HEK293 (cell line): Measurements from ENCODE around the gene BLVRB.

Source experiments
- CTCF ChIA-PET: fragments of 350-600 bp; formaldehyde crosslinking; extraction: SDS; loops from one replicate; lab custom pipeline; 2021; ENCODE audit warnings: antibody characterized with exemption; lab: Yijun Ruan, JAX
- POLR2A ChIA-PET: fragments of 300-600 bp; formaldehyde crosslinking; extraction: SDS; loops from one replicate; lab custom pipeline; 2020; ENCODE audit warnings: antibody characterized with exemption, inconsistent platforms; lab: Yijun Ruan, JAX
- H3K27ac ChIP-seq: fragments of 200-500 bp; sonication (Bioruptor generic); 2 replicates; pipeline ENCODE4 v1.5.1; 2014; ENCODE audit warnings: low read depth, low read length, control low read depth, inconsistent platforms; ENCODE audit errors: extremely low read depth
- H3K36me3 ChIP-seq, 2 experiments: fragments of 200-500 bp in 1 of 2; sonication (Bioruptor generic) in 1 of 2; 1 replicate in 1 of 2; 2 replicates in 1 of 2; pipeline ENCODE4 v1.5.1; 2014 to 2017; ENCODE audit warnings: inconsistent platforms in 2 of 2, low read length in 2 of 2; ENCODE audit not compliant: control insufficient read depth in 2 of 2, insufficient read depth in 1 of 2
- H3K4me1 ChIP-seq: fragments of 200-500 bp; sonication (Bioruptor generic); 2 replicates; pipeline ENCODE4 v1.5.1; 2014; ENCODE audit warnings: mild to moderate bottlenecking, low read length, inconsistent platforms; ENCODE audit not compliant: control insufficient read depth, insufficient read depth
- H3K4me3 ChIP-seq: 2 replicates; pipeline ENCODE4 v1.5.1; 2011; ENCODE audit warnings: low read depth, mild to moderate bottlenecking, control low read depth, low read length, moderate library complexity
- H3K9me3 ChIP-seq: fragments of 200-500 bp; sonication (Bioruptor generic); 2 replicates; pipeline ENCODE4 v1.5.1; 2014; ENCODE audit warnings: low read depth, low read length, inconsistent platforms; ENCODE audit not compliant: control insufficient read depth, insufficient read depth
- BCL6B ChIP-seq: fragments of 450-650 bp; formaldehyde crosslinking; IDR thresholded peaks from 2 replicates; pipeline ENCODE4 v1.5.1; 2017; ENCODE audit warnings: missing biosample characterization, missing genetic modification characterization
- GLI2 ChIP-seq: fragments of 450-650 bp; formaldehyde crosslinking; IDR thresholded peaks from 2 replicates; pipeline ENCODE4; 2017; ENCODE audit warnings: missing biosample characterization, missing genetic modification characterization, low read depth, borderline replicate concordance
- GLIS2 ChIP-seq: fragments of 450-650 bp; formaldehyde crosslinking; IDR thresholded peaks from 2 replicates; pipeline ENCODE4 v1.5.1; 2016; ENCODE audit warnings: missing biosample characterization, missing genetic modification characterization
- KLF1 ChIP-seq: fragments of 450-650 bp; formaldehyde crosslinking; IDR thresholded peaks from 2 replicates; pipeline ENCODE4 v1.5.1; 2016; ENCODE audit warnings: missing biosample characterization, missing genetic modification characterization
- KLF16 ChIP-seq: fragments of 450-650 bp; formaldehyde crosslinking; IDR thresholded peaks from 2 replicates; pipeline ENCODE4 v1.5.1; 2017; ENCODE audit warnings: missing biosample characterization, missing genetic modification characterization
- MEIS1 ChIP-seq: sonication (generic); formaldehyde crosslinking; IDR thresholded peaks from 2 replicates; pipeline ENCODE4 v1.8.1; 2022; ENCODE audit warnings: missing genetic modification reagents, mild to moderate bottlenecking, borderline replicate concordance
- YY2 ChIP-seq: fragments of 450-650 bp; formaldehyde crosslinking; IDR thresholded peaks from 2 replicates; pipeline ENCODE4 v1.5.1; 2016; ENCODE audit warnings: missing biosample characterization, missing genetic modification characterization
- ZIC2 ChIP-seq: fragments of 450-650 bp; formaldehyde crosslinking; IDR thresholded peaks from 2 replicates; pipeline ENCODE4 v1.5.1; 2016; ENCODE audit warnings: missing biosample characterization, missing genetic modification characterization
- ZNF112 ChIP-seq: fragments of 450-650 bp; formaldehyde crosslinking; IDR thresholded peaks from 2 replicates; pipeline ENCODE4 v1.5.0; 2017; ENCODE audit warnings: missing biosample characterization, missing genetic modification characterization
- ZNF114 ChIP-seq: fragments of 450-650 bp; formaldehyde crosslinking; IDR thresholded peaks from 2 replicates; pipeline ENCODE4 v1.5.0; 2017; ENCODE audit warnings: missing biosample characterization, missing genetic modification characterization
- ZNF146 ChIP-seq: fragments of 450-650 bp; formaldehyde crosslinking; IDR thresholded peaks from 2 replicates; pipeline ENCODE4 v1.5.1; 2016; ENCODE audit warnings: missing biosample characterization, missing genetic modification characterization
- ZNF148 ChIP-seq: fragments of 450-650 bp; formaldehyde crosslinking; IDR thresholded peaks from 2 replicates; pipeline ENCODE4 v1.5.0; 2017; ENCODE audit warnings: missing biosample characterization, missing genetic modification characterization, borderline replicate concordance
- ZNF19 ChIP-seq: fragments of 450-650 bp; formaldehyde crosslinking; IDR thresholded peaks from 2 replicates; pipeline ENCODE4; 2016; ENCODE audit warnings: missing biosample characterization, missing genetic modification characterization, low read depth
- ZNF211 ChIP-seq: fragments of 450-650 bp; formaldehyde crosslinking; IDR thresholded peaks from 2 replicates; pipeline ENCODE4 v1.5.1; 2016; ENCODE audit warnings: low read depth, missing biosample characterization, missing genetic modification characterization
- ZNF26 ChIP-seq: fragments of 450-650 bp; formaldehyde crosslinking; IDR thresholded peaks from 2 replicates; pipeline ENCODE4 v1.5.1; 2016; ENCODE audit warnings: missing biosample characterization, missing genetic modification characterization
- ZNF626 ChIP-seq: fragments of 450-650 bp; sonication (Bioruptor Pico); formaldehyde crosslinking; IDR thresholded peaks from 2 replicates; pipeline ENCODE4 v1.5.1; 2018; ENCODE audit warnings: missing biosample characterization, missing genetic modification characterization, inconsistent platforms
- ZNF792 ChIP-seq: fragments of 450-650 bp; formaldehyde crosslinking; IDR thresholded peaks from 2 replicates; pipeline ENCODE4 v1.5.1; 2016; ENCODE audit warnings: missing biosample characterization, missing genetic modification characterization
- ZSCAN23 ChIP-seq: fragments of 450-650 bp; formaldehyde crosslinking; IDR thresholded peaks from 2 replicates; pipeline ENCODE4 v1.5.1; 2016; ENCODE audit warnings: missing biosample characterization, missing genetic modification characterization
- TF ChIP-seq, protein P1 (sequence below): fragments of 450-650 bp; formaldehyde crosslinking; IDR thresholded peaks from 2 replicates; pipeline ENCODE4 v1.5.1; 2016; ENCODE audit warnings: missing biosample characterization, missing genetic modification characterization
- TF ChIP-seq, protein P2 (sequence below): fragments of 450-650 bp; formaldehyde crosslinking; IDR thresholded peaks from 2 replicates; pipeline ENCODE4; 2016; ENCODE audit warnings: missing biosample characterization, missing genetic modification characterization
- TF ChIP-seq, protein P3 (sequence below): fragments of 450-650 bp; formaldehyde crosslinking; IDR thresholded peaks from 2 replicates; pipeline ENCODE4 v1.5.1; 2016; ENCODE audit warnings: missing biosample characterization, missing genetic modification characterization
- TF ChIP-seq, protein P4 (sequence below): fragments of 450-650 bp; formaldehyde crosslinking; IDR thresholded peaks from 2 replicates; pipeline ENCODE4 v1.5.1; 2017; ENCODE audit warnings: missing biosample characterization, missing genetic modification characterization

The BLVRB gene

DNA sequence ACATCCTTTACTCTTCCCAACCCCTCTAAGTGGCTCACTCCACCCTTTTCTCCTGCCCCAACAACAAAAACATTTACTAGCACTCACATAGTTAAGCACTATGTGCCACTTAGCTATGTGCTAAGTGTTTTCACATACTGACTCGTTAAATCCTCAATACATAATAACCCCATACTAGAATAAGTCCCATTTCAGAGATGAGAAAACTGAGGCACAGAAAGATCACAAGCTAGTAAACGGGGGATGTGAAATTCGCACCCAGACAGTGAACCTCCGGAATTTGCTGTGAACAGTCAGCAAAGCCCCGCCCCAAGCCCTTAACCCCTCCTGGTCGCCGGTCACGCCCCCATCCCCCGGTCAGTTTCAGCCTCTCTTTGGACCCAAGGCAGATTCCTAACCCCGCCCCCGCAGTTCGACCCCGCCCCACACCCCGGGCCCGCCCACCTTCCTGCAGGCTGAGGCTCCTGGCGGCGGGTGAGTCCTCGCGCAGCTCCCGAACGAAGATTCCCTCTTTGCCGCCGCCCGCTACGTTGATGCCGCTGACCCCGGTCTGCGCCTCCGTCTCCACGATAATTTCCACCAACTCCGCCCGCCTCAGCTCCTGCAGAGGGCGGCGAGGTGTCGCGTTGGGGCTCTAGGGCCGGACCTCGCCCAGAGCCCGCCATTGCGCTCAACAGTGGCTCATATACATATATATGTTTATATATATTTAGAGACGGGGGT lies 62.1 kb downstream of the BLVRB start:
- CTCF ChIA-PET = interaction anchor here (0.6 to 4.3 kb wide), 11 partner anchors 9 to 211 kb away, joined by 3 to 40 read pairs (median 4); partner anchors contain the start of gene BLVRB
- Histone ChIP-seq H3K27ac (peak overlapping the region; percentile 80), H3K9me3 (no peaks in the 10 kb centered on the region), H3K36me3 (no peaks in the 10 kb centered on the region; a peak in 1 of 3 replicates), H3K4me3 (peak overlapping the region; percentile 50), H3K4me1 (peaks cover 9% of the 10 kb centered on the region)
- POLR2A ChIA-PET = interaction anchor here (0.5 to 2.7 kb wide), 20 partner anchors 9 to 1464 kb away, joined by 3 to 30 read pairs (median 4); partner anchors contain the start of genes BLVRB, C19orf47, PLD3 and PRX
- TF ChIP-seq ZNF626 (tag by site-specific recombination) (no peak), ZSCAN23 (tag by site-specific recombination) (no peak), MEIS1 (CRISPR knock-in tag) (no peak), ZNF146 (tag by site-specific recombination) (no peak), YY2 (peak; percentile 27; the same call in 1 of the 2 replicates), KLF16 (tag by site-specific recombination) (no peak; the same call in 1 of the 2 replicates), KLF1 (tag by site-specific recombination) (peak; percentile 33; the same call in 1 of the 2 replicates), BCL6B (tag by site-specific recombination) (no peak), ZNF211 (tag by site-specific recombination) (no peak), GLI2 (tag by site-specific recombination) (no peak), ZIC2 (tag by site-specific recombination) (no peak; the same call in 1 of the 2 replicates), ZNF792 (no peak), ZNF26 (tag by site-specific recombination) (no peak), ZNF114 (tag by site-specific recombination) (no peak), ZNF112 (tag by site-specific recombination) (no peak), GLIS2 (tag by site-specific recombination) (no peak; the same call in 1 of the 2 replicates), ZNF148 (tag by site-specific recombination) (no peak; the same call in 1 of the 2 replicates), ZNF19 (tag by site-specific recombination) (no peak)
- TF ChIP-seq, protein P1, sequence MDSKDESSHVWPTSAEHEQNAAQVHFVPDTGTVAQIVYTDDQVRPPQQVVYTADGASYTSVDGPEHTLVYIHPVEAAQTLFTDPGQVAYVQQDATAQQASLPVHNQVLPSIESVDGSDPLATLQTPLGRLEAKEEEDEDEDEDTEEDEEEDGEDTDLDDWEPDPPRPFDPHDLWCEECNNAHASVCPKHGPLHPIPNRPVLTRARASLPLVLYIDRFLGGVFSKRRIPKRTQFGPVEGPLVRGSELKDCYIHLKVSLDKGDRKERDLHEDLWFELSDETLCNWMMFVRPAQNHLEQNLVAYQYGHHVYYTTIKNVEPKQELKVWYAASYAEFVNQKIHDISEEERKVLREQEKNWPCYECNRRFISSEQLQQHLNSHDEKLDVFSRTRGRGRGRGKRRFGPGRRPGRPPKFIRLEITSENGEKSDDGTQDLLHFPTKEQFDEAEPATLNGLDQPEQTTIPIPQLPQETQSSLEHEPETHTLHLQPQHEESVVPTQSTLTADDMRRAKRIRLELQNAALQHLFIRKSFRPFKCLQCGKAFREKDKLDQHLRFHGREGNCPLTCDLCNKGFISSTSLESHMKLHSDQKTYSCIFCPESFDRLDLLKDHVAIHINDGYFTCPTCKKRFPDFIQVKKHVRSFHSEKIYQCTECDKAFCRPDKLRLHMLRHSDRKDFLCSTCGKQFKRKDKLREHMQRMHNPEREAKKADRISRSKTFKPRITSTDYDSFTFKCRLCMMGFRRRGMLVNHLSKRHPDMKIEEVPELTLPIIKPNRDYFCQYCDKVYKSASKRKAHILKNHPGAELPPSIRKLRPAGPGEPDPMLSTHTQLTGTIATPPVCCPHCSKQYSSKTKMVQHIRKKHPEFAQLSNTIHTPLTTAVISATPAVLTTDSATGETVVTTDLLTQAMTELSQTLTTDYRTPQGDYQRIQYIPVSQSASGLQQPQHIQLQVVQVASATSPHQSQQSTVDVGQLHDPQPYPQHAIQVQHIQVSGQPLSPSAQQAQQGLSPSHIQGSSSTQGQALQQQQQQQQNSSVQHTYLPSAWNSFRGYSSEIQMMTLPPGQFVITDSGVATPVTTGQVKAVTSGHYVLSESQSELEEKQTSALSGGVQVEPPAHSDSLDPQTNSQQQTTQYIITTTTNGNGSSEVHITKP = no peak; the same call in 1 of the 2 replicates
- TF ChIP-seq, protein P2, sequence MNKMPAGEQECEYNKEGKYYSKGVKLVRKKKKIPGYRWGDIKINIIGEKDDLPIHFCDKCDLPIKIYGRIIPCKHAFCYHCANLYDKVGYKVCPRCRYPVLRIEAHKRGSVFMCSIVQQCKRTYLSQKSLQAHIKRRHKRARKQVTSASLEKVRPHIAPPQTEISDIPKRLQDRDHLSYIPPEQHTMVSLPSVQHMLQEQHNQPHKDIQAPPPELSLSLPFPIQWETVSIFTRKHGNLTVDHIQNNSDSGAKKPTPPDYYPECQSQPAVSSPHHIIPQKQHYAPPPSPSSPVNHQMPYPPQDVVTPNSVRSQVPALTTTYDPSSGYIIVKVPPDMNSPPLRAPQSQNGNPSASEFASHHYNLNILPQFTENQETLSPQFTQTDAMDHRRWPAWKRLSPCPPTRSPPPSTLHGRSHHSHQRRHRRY (tag by site-specific recombination) = no peak
- TF ChIP-seq, protein P3, sequence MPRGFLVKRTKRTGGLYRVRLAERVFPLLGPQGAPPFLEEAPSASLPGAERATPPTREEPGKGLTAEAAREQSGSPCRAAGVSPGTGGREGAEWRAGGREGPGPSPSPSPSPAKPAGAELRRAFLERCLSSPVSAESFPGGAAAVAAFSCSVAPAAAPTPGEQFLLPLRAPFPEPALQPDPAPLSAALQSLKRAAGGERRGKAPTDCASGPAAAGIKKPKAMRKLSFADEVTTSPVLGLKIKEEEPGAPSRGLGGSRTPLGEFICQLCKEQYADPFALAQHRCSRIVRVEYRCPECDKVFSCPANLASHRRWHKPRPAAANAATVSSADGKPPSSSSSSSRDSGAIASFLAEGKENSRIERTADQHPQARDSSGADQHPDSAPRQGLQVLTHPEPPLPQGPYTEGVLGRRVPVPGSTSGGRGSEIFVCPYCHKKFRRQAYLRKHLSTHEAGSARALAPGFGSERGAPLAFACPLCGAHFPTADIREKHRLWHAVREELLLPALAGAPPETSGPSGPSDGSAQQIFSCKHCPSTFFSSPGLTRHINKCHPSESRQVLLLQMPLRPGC = peak; percentile 72
- TF ChIP-seq, protein P4, sequence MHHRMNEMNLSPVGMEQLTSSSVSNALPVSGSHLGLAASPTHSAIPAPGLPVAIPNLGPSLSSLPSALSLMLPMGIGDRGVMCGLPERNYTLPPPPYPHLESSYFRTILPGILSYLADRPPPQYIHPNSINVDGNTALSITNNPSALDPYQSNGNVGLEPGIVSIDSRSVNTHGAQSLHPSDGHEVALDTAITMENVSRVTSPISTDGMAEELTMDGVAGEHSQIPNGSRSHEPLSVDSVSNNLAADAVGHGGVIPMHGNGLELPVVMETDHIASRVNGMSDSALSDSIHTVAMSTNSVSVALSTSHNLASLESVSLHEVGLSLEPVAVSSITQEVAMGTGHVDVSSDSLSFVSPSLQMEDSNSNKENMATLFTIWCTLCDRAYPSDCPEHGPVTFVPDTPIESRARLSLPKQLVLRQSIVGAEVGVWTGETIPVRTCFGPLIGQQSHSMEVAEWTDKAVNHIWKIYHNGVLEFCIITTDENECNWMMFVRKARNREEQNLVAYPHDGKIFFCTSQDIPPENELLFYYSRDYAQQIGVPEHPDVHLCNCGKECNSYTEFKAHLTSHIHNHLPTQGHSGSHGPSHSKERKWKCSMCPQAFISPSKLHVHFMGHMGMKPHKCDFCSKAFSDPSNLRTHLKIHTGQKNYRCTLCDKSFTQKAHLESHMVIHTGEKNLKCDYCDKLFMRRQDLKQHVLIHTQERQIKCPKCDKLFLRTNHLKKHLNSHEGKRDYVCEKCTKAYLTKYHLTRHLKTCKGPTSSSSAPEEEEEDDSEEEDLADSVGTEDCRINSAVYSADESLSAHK (tag by site-specific recombination) = no peak; the same call in 1 of the 2 replicates
